H9 (cell line): Measurements from ENCODE around the gene RBFOX1. TPM values are rescaled to one million over a fixed set of nuclear protein-coding genes. Genes with fewer than 3 reads are reported as not detected.

Experiments
- DNase-seq: peaks from one replicate; pipeline ENCODE4 v3.0.0-alpha.2; 2017
- H2AFZ ChIP-seq: one replicate; pipeline ENCODE4 v1.6.1; 2013; ENCODE audit warnings: mild to moderate bottlenecking, low read length, control low read depth, moderate library complexity
- H2AK5ac ChIP-seq: 2 replicates; pipeline ENCODE4 v1.6.1; 2013; ENCODE audit warnings: low read length, control low read depth, mixed read lengths; ENCODE audit not compliant: insufficient read length
- H2BK120ac ChIP-seq: one replicate; pipeline ENCODE4 v1.6.1; 2013; ENCODE audit warnings: low read depth, mild to moderate bottlenecking, low read length, control low read depth, inconsistent platforms; ENCODE audit not compliant: poor library complexity, severe bottlenecking
- H2BK12ac ChIP-seq: 2 replicates; pipeline ENCODE4 v1.6.1; 2013; ENCODE audit warnings: low read length, control low read depth, mixed read lengths, low read depth; ENCODE audit not compliant: insufficient read length
- H2BK15ac ChIP-seq: 2 replicates; pipeline ENCODE4 v1.6.1; 2013; ENCODE audit warnings: low read depth, low read length, control low read depth
- H2BK20ac ChIP-seq: one replicate; pipeline ENCODE4 v1.6.1; 2013; ENCODE audit warnings: low read depth, mild to moderate bottlenecking, low read length, control low read depth, inconsistent platforms; ENCODE audit not compliant: poor library complexity, severe bottlenecking
- H2BK5ac ChIP-seq: 2 replicates; pipeline ENCODE4 v1.6.1; 2013; ENCODE audit warnings: low read length, control low read depth, mixed read lengths; ENCODE audit not compliant: insufficient read length
- H3K14ac ChIP-seq: 2 replicates; pipeline ENCODE4 v1.6.1; 2013; ENCODE audit warnings: low read length, control low read depth; ENCODE audit not compliant: insufficient read depth
- H3K18ac ChIP-seq: 2 replicates; pipeline ENCODE4 v1.6.1; 2013; ENCODE audit warnings: low read depth, mild to moderate bottlenecking, mixed read lengths, low read length, control low read depth; ENCODE audit not compliant: insufficient read length
- H3K23ac ChIP-seq: 2 replicates; pipeline ENCODE4 v1.6.1; 2013; ENCODE audit warnings: low read length, control low read depth, mixed read lengths, low read depth; ENCODE audit not compliant: insufficient read length
- H3K23me2 ChIP-seq: 2 replicates; pipeline ENCODE4 v1.6.1; 2013; ENCODE audit warnings: low read depth, mild to moderate bottlenecking, mixed read lengths, low read length, control low read depth; ENCODE audit not compliant: insufficient read length, poor library complexity, severe bottlenecking
- H3K27ac ChIP-seq: 2 replicates; pipeline ENCODE4 v1.5.1; 2013; ENCODE audit warnings: low read length, control low read depth, mixed read lengths, low read depth; ENCODE audit not compliant: insufficient read length
- H3K27me3 ChIP-seq: 2 replicates; pipeline ENCODE4 v1.6.1; 2013; ENCODE audit warnings: low read length, control low read depth, inconsistent platforms; ENCODE audit not compliant: insufficient read depth
- H3K4ac ChIP-seq: 2 replicates; pipeline ENCODE4 v1.6.1; 2013; ENCODE audit warnings: low read depth, mild to moderate bottlenecking, control low read depth, inconsistent platforms, low read length, moderate library complexity
- H3K4me1 ChIP-seq: 2 replicates; pipeline ENCODE4 v1.6.1; 2013; ENCODE audit warnings: low read length, control low read depth, inconsistent platforms; ENCODE audit not compliant: insufficient read depth
- H3K4me2 ChIP-seq: 2 replicates; pipeline ENCODE4 v1.6.1; 2013; ENCODE audit warnings: low read length, control low read depth, mixed read lengths; ENCODE audit not compliant: insufficient read length, insufficient read depth
- H3K56ac ChIP-seq: 2 replicates; pipeline ENCODE4 v1.6.1; 2013; ENCODE audit warnings: low read depth, mild to moderate bottlenecking, mixed read lengths, low read length, control low read depth; ENCODE audit not compliant: insufficient read length
- H3K79me1 ChIP-seq: 2 replicates; pipeline ENCODE4 v1.6.1; 2013; ENCODE audit warnings: low read depth, mild to moderate bottlenecking, moderate library complexity, low read length, control low read depth, inconsistent platforms; ENCODE audit not compliant: insufficient read depth, poor library complexity, severe bottlenecking
- H3K79me2 ChIP-seq: 2 replicates; pipeline ENCODE4 v1.6.1; 2013; ENCODE audit warnings: low read length, control low read depth, inconsistent platforms; ENCODE audit not compliant: insufficient read depth
- H3K9ac ChIP-seq: 2 replicates; pipeline ENCODE4 v1.6.1; 2013; ENCODE audit warnings: low read length, control low read depth, mixed read lengths; ENCODE audit not compliant: insufficient read length; ENCODE audit errors: extremely low read depth
- H3K9me3 ChIP-seq: one replicate; pipeline ENCODE4 v1.6.1; 2013; ENCODE audit warnings: low read depth, low read length, inconsistent platforms; ENCODE audit not compliant: control insufficient read depth
- H3T11ph ChIP-seq: one replicate; pipeline ENCODE4 v1.6.1; 2013; ENCODE audit warnings: mild to moderate bottlenecking, low read length, control low read depth, inconsistent platforms
- H4K20me1 ChIP-seq: one replicate; pipeline ENCODE4 v1.6.1; 2013; ENCODE audit not compliant: control insufficient read depth, insufficient read length, insufficient read depth
- H4K5ac ChIP-seq: 2 replicates; pipeline ENCODE4 v1.6.1; 2013; ENCODE audit warnings: low read depth, mild to moderate bottlenecking, mixed read lengths, low read length, control low read depth; ENCODE audit not compliant: insufficient read length
- H4K8ac ChIP-seq: replicated peaks from 2 replicates; pipeline ENCODE4 v1.6.1; 2013; ENCODE audit warnings: low read length, control low read depth, mixed read lengths, low read depth; ENCODE audit not compliant: insufficient read length
- H4K91ac ChIP-seq: 2 replicates; pipeline ENCODE4 v1.6.1; 2013; ENCODE audit warnings: low read depth, mild to moderate bottlenecking, moderate library complexity, mixed read lengths, low read length, control low read depth; ENCODE audit not compliant: insufficient read length
- H3K27ac Mint-ChIP-seq, 3 experiments: 2 replicates in 2 of 3; 3 replicates in 1 of 3; pipeline ENCODE4 v1.8.0; 2020 to 2021; ENCODE audit warnings: mixed read lengths in 3 of 3, mild to moderate bottlenecking in 1 of 3, moderate library complexity in 1 of 3
- H3K27me3 Mint-ChIP-seq: 2 replicates; pipeline ENCODE4 v1.8.0; 2021; ENCODE audit warnings: low read depth, mild to moderate bottlenecking, moderate library complexity, mixed read lengths
- H3K36me3 Mint-ChIP-seq, 3 experiments: 2 replicates in 2 of 3; 3 replicates in 1 of 3; pipeline ENCODE4 v1.8.0; 2020 to 2021; ENCODE audit warnings: low read depth in 3 of 3, mixed read lengths in 3 of 3; ENCODE audit not compliant: insufficient read depth in 1 of 3
- H3K4me1 Mint-ChIP-seq, 2 experiments: 2 replicates each; pipeline ENCODE4 v1.8.0; 2020; ENCODE audit warnings: mixed read lengths in 2 of 2
- H3K4me3 Mint-ChIP-seq, 2 experiments: 2 replicates in 1 of 2; 3 replicates in 1 of 2; pipeline ENCODE4 v1.8.0; 2020 to 2021; ENCODE audit warnings: mild to moderate bottlenecking in 2 of 2, mixed read lengths in 2 of 2, moderate library complexity in 1 of 2
- H3K9me3 Mint-ChIP-seq, 2 experiments: 2 replicates in 1 of 2; 3 replicates in 1 of 2; pipeline ENCODE4 v1.8.0; 2020; ENCODE audit warnings: mild to moderate bottlenecking in 2 of 2, mixed read lengths in 2 of 2, moderate library complexity in 1 of 2
- CTCF ChIP-seq: fragments of 200-600 bp; sonication (generic); conservative IDR thresholded peaks from 3 replicates; pipeline ENCODE4 v1.8.0; 2021; ENCODE audit warnings: antibody characterized with exemption, mild to moderate bottlenecking
- WGBS: extraction: QIAGEN DNeasy Blood & Tissue Kit; methylation state at CpG from one replicate; pipeline ENCODE4 v1.1.7; 2013; ENCODE audit warnings: missing lambda C conversion rate, low lambda C conversion rate, mixed read lengths; ENCODE audit not compliant: insufficient read length; ENCODE audit errors: extremely low coverage; 5-methylcytosine and 5-hydroxymethylcytosine counted together
- total RNA-seq: library from RNA; stranded (reverse); gene quantifications from 2 replicates; pipeline ENCODE4 v1.2.1, GENCODE V29; 2021

RBFOX1 gene
- total RNA-seq, 1 experiment from 2014 or later = 2.0 TPM

DNA sequence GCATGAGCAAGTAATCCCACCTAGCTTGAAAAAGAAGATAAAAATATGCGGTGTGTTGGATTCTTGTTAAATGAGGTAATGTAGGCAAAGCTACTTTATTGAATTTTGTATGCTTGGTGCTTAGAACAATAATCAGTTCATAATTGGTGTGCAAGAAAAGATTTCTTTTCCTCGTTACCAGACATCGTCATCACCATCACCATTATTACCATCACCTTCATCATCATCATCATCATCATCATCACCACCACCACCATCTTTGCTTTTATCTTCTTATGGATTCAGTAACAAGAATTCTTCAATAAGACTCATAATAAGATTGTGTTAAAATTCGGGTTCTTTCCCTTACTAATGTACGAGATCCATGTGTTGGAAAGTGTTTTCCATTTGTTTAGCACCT, 173.7 kb downstream of the RBFOX1 start:
- no CpG with 5 or more reads among the region's 5 CpGs for WGBS
- no peaks in the 10 kb centered on the region for H3K9me3 Mint-ChIP-seq
- no peak overlapping the region for H3K23ac ChIP-seq

More for the DNA sequence above, 173.7 kb downstream of the RBFOX1 start:
- Histone ChIP-seq H3K79me1 (no peaks in the 10 kb centered on the region), H3K27ac (no peak overlapping the region), H4K5ac (no peak overlapping the region), H3K56ac (no peak overlapping the region), H3K79me2 (no peaks in the 10 kb centered on the region), H3K4me2 (no peak overlapping the region), H3K9me3 (no peaks in the 10 kb centered on the region), H2BK12ac (no peak overlapping the region), H2BK20ac (no peak overlapping the region), H4K8ac (no peak overlapping the region), H2BK15ac (no peak overlapping the region), H3K18ac (no peak overlapping the region), H3K9ac (no peak overlapping the region), H2BK120ac (no peak overlapping the region), H4K91ac (no peak overlapping the region), H2AFZ (no peak overlapping the region), H2AK5ac (no peak overlapping the region), H3K14ac (no peak overlapping the region), H3K4ac (no peak overlapping the region), H3K23me2 (no peaks in the 10 kb centered on the region), H3K4me1 (no peaks in the 10 kb centered on the region; the same call in 1 of the 2 replicates), H3K27me3 (no peaks in the 10 kb centered on the region), H4K20me1 (no peaks in the 10 kb centered on the region), H2BK5ac (no peak overlapping the region), H3T11ph (no peak overlapping the region)
- H3K36me3 Mint-ChIP-seq = no peaks in the 10 kb centered on the region
- no peak for TF ChIP-seq CTCF
- no peak overlapping the region for H3K4me3 Mint-ChIP-seq
- H3K4me1 Mint-ChIP-seq = peaks cover 19 to 22% of the 10 kb centered on the region in 2 experiments
- H3K27ac Mint-ChIP-seq = no peak overlapping the region
- H3K27me3 Mint-ChIP-seq = no peaks in the 10 kb centered on the region
- no peak for DNase-seq
